Right cardiac atrium (tissue), 5 donors: ENCODE data around the gene NELFA. TPM values are rescaled to one million over a fixed set of nuclear protein-coding genes. Genes with fewer than 3 reads are reported as not detected.
"Not testable (repeated sequence)": the region's sequence is repeated elsewhere in the genome, so short reads cannot be mapped to it uniquely, and the experiment has no call there.

Experiments
- ATAC-seq, 2 donors: fragments of 200-7000 bp; cut with Tn5 transposase; one replicate each; pipeline versions ENCODE4 v1.8.0 to v1.9.1; 2020; ENCODE audit warnings: moderate library complexity in 2 of 2, mild to moderate bottlenecking in 1 of 2
- DNase-seq, 3 donors: peaks; one replicate each; pipeline ENCODE4 v3.0.0-alpha.2; 2020
- H3K27ac ChIP-seq: one replicate; pipeline ENCODE4 v1.5.1; 2013; ENCODE audit warnings: mild to moderate bottlenecking, low read length, control low read depth, moderate library complexity
- H3K27me3 ChIP-seq: one replicate; pipeline ENCODE4 v1.6.1; 2013; ENCODE audit not compliant: control insufficient read depth, insufficient read depth
- H3K4me1 ChIP-seq: one replicate; pipeline ENCODE4 v1.6.1; 2013; ENCODE audit warnings: low read length; ENCODE audit not compliant: control insufficient read depth, insufficient read depth
- H3K4me3 ChIP-seq: one replicate; pipeline ENCODE4 v1.5.1; 2013; ENCODE audit warnings: low read length, control low read depth
- H3K9me3 ChIP-seq: one replicate; pipeline ENCODE4 v1.6.1; 2013; ENCODE audit warnings: low read length; ENCODE audit not compliant: control insufficient read depth
- WGBS: extraction: QIAGEN DNeasy Blood & Tissue Kit; methylation state at CpG from one replicate; pipeline ENCODE4 v1.1.7; 2013; 5-methylcytosine and 5-hydroxymethylcytosine counted together
- intact Hi-C, 4 donors: fragments of 100-400 bp; cut with DNase I; formaldehyde crosslinking; loops; one replicate each; pipeline versions ENCODE4 v1.11.0 to v1.14.0; 2022 to 2023
- polyA plus RNA-seq: library from polyadenylated mRNA; stranded (reverse); fragments of 200-250 nt; gene quantifications from one replicate; pipeline ENCODE4 v1.2.3, GENCODE V29; 2013
- total RNA-seq, 4 donors: library from RNA; stranded (reverse); fragmentation: NEBNext Ultra II Directional; extraction: Animal tissue kit (Norgen Biotek cat#: 25700); gene quantifications; one replicate each; pipeline ENCODE4 v1.2.1, GENCODE V29; 2021
- donor health status: healthy with polysubstance abuse.
- donor health status: DM: no; HTN: yes; CAD: no.
- donor health status: DM: no; HTN: no; CAD: no.
- donor health status: DM: no; HTN: yes; CAD: no; lungs with severe emphysema.
- donor health status: DM: yes; HTN: yes; CAD: no.

Gene NELFA
- total and polyA plus RNA-seq, 5 donors: 11.2 to 14.9 (median 12.6) TPM

DNA sequence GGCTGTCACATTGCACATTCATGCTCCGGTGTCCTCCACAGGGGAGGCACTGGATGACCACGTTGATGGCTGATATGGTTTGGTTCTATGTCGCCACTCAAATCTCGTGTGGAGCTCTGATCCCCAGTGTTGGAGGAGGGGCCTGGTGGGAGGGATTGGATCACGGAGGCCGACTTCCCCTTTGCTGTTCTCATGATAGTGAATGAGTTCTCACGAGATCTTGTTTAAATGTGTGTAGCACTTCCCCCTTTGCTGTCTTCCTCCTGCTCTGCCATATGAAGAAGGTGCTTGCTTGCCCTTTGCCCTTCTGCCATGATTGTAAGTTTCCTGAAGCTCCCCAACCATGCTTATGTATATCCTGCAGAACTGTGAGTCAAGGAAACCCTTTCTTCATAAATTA is 28.1 kb upstream of the NELFA start:
- H3K27ac ChIP-seq: no peak overlapping the region
- intact Hi-C loops: no loop called here
- ATAC-seq (no peak), DNase-seq (no peak)
- no peaks in the 10 kb centered on the region for H3K27me3 ChIP-seq
- no peaks in the 10 kb centered on the region for H3K9me3 ChIP-seq
- no peaks in the 10 kb centered on the region for H3K4me1 ChIP-seq
- WGBS: 64% methylated on average over 7 of the region's 7 CpGs
- H3K4me3 ChIP-seq: no peak overlapping the region

GRCh38 chr4:2036327-2036726 is 27.6 kb upstream of the NELFA start:
- intact Hi-C loops: no loop called here
- DNase-seq (no peak), ATAC-seq (no peak)
- H3K4me3 ChIP-seq: no peak overlapping the region
- H3K9me3 ChIP-seq: no peaks in the 10 kb centered on the region
- no peaks in the 10 kb centered on the region for H3K4me1 ChIP-seq
- no peak overlapping the region for H3K27ac ChIP-seq
- no peaks in the 10 kb centered on the region for H3K27me3 ChIP-seq
- 90% methylated on average over 10 of the region's 10 CpGs for WGBS

- H3K4me1 ChIP-seq, H3K9me3 ChIP-seq, H3K27ac ChIP-seq, intact Hi-C loops, H3K4me3 ChIP-seq, DNase-seq, ATAC-seq, H3K27me3 ChIP-seq: not testable (repeated sequence)
These were observed 22.4 kb upstream of the NELFA start for GRCh38 chr4:2031161-2031560.

DNA sequence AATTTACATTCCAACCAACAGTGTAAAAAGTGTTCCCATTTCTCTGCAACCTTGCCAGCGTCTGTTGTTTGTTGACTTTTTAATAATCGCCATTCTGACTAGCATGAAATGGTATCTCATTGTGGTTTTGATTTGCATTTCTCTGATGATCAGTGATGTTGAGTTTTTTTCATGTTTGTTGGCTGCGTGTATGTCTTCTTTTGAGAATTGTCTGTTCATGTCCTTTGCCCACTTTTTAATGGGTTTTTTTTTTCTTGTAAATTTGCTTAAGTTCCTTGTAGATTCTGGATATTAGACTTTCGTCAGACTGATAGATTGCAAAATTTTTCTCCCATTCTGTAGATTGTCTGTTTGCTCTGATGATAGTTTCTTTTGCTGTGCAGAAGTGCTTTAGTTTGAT is 18.3 kb upstream of the NELFA start:
- H3K27ac ChIP-seq, H3K9me3 ChIP-seq, ATAC-seq, H3K27me3 ChIP-seq, H3K4me1 ChIP-seq, H3K4me3 ChIP-seq, DNase-seq, intact Hi-C loops: not testable (repeated sequence)
- WGBS: 90% methylated on average over 4 of the region's 4 CpGs

- no peaks in the 10 kb centered on the region for H3K9me3 ChIP-seq
- no peak overlapping the region for H3K27ac ChIP-seq
- ATAC-seq: no peak
- H3K27me3 ChIP-seq: no peaks in the 10 kb centered on the region
- H3K4me1 ChIP-seq: no peaks in the 10 kb centered on the region
- no peak for DNase-seq
- H3K4me3 ChIP-seq: no peak overlapping the region
- intact Hi-C loops: no loop called here
These were observed 17.0 kb upstream of the NELFA start for GRCh38 chr4:2025817-2026216.

GRCh38 chr4:2024683-2025082 is 15.9 kb upstream of the NELFA start:
- Histone ChIP-seq H3K4me1 (no peaks in the 10 kb centered on the region), H3K4me3 (no peak overlapping the region), H3K9me3 (no peaks in the 10 kb centered on the region), H3K27me3 (no peaks in the 10 kb centered on the region), H3K27ac (no peak overlapping the region)
- ATAC-seq: no peak
- intact Hi-C loops: no loop called here
- DNase-seq: no peak

DNA sequence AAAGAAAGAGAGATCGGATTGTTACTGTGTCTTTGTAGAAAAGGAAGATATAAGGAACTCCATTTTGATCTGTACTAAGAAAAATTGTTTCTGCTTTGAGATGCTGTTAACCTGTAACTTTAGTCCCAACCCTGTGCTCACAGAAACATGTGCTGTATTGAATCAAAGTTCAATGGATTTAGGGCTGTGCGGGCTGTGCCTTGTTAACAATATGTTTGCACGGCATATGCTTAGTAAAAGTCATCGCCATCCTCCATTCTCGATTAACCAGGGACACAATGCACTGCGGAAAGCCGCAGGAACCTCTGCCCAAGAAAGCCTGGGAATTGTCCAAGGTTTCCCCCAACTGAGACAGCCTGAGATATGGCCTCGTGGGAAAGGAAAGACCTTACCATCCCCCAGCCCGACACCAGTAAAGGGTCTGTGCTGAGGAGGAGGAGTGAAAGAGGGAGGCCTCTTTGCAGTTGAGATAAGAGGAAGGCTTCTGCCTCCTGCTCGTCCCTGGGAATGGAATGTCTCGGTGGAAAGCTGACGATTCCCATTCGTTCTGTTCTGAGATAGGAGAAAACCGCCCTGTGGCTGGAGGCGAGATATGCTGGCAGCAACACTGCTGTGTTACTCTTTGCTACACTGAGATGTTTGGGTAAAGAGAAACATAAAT is 12.7 kb upstream of the NELFA start:
- WGBS: 9% methylated on average over 15 of the region's 15 CpGs
- H3K9me3 ChIP-seq, H3K4me1 ChIP-seq, intact Hi-C loops, ATAC-seq, H3K4me3 ChIP-seq, H3K27ac ChIP-seq, H3K27me3 ChIP-seq: not testable (repeated sequence)
- peak in 1 of 3 donors; percentile 32 for DNase-seq

- Histone ChIP-seq H3K9me3 (no peaks in the 10 kb centered on the region), H3K27me3 (no peaks in the 10 kb centered on the region), H3K27ac (no peak overlapping the region), H3K4me3 (no peak overlapping the region), H3K4me1 (no peaks in the 10 kb centered on the region)
- intact Hi-C loops: no loop called here
- ATAC-seq: no peak
- DNase-seq: no peak
- WGBS: 83% methylated on average over 4 of the region's 4 CpGs
These were observed 6.2 kb upstream of the NELFA start for GRCh38 chr4:2015008-2015407.

- Histone ChIP-seq H3K9me3 (no peaks in the 10 kb centered on the region), H3K27me3 (no peaks in the 10 kb centered on the region), H3K27ac (no peak overlapping the region), H3K4me1 (peaks cover 4% of the 10 kb centered on the region), H3K4me3 (no peak overlapping the region)
- intact Hi-C loops: no loop called here
- no peak for DNase-seq
- 79% methylated on average over 3 of the region's 3 CpGs for WGBS
- no peak for ATAC-seq
These were observed 2.8 kb upstream of the NELFA start for GRCh38 chr4:2011583-2011982.

DNA sequence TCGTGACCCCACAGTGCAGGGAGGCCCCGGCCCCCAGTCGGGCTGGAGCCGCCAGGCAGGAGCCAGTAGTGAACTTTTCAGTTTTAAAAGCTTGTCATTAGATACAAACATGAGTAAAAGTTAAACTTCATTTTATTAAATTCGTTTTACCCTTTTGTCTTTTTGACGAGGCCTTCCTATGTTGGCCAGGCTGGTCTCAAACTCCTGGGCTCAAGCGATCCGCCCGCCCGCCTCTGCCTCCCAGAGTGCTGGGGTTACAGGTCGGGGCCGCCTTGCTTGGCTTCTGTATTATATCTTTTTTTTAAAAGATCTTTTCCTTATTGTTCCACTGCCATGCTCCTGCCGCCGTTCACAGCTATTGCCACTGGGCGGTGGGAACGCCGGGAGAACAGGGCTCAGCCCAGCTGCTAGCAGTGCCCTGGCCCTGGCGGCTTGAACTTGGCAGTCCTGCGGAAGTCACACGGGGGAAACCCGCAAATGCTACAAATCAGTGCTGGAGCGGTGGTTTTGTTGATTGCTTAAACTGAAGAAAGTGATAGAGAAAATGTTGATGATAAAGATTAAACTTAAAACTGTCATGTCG is 968 bp upstream of the NELFA start:
- peak; percentile 60 to 83 (median 79) for DNase-seq
- Histone ChIP-seq H3K27me3 (no peaks in the 10 kb centered on the region), H3K4me3 (peak overlapping the region; percentile 44), H3K27ac (peak overlapping the region; percentile 86), H3K9me3 (no peaks in the 10 kb centered on the region), H3K4me1 (peaks cover 8% of the 10 kb centered on the region)
- WGBS: 6% methylated on average over 23 of the region's 23 CpGs
- intact Hi-C loops: no loop called here
- peak; percentile 64 to 67 for ATAC-seq

DNA sequence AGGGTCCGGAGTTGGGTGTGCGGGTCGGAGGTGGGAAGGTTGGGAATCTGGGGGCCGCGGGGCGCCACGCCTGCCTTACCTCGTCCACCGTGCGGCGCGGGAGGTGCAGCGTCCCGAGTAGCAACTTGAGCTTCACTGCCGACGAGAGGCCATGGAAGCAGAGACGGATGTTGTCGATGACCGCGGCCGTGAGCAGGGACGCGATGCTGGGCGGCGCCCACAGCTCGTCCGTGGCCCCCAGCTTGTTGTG is 178 bp downstream of the NELFA start:
- intact Hi-C loops: no loop called here
- H3K9me3 ChIP-seq: no peaks in the 10 kb centered on the region
- WGBS: under 1% methylated on average over 27 of the region's 27 CpGs
- ATAC-seq (peak; percentile 36 to 48), DNase-seq (no peak)
- no peaks in the 10 kb centered on the region for H3K27me3 ChIP-seq
- H3K27ac ChIP-seq: peak overlapping the region; percentile 86
- peaks cover 8% of the 10 kb centered on the region for H3K4me1 ChIP-seq
- H3K4me3 ChIP-seq: peak overlapping the region; percentile 44
